GM04504 (cell line): ENCODE data around the gene DAZ4.
"Not testable (repeated sequence)": the region's sequence is repeated elsewhere in the genome, so short reads cannot be mapped to it uniquely, and the experiment has no call there.

Experiments used
- DNase-seq: peaks from one replicate; pipeline ENCODE4 v3.0.0-alpha.2; 2012; ENCODE audit warnings: low read depth

Gene DAZ4, protein sequence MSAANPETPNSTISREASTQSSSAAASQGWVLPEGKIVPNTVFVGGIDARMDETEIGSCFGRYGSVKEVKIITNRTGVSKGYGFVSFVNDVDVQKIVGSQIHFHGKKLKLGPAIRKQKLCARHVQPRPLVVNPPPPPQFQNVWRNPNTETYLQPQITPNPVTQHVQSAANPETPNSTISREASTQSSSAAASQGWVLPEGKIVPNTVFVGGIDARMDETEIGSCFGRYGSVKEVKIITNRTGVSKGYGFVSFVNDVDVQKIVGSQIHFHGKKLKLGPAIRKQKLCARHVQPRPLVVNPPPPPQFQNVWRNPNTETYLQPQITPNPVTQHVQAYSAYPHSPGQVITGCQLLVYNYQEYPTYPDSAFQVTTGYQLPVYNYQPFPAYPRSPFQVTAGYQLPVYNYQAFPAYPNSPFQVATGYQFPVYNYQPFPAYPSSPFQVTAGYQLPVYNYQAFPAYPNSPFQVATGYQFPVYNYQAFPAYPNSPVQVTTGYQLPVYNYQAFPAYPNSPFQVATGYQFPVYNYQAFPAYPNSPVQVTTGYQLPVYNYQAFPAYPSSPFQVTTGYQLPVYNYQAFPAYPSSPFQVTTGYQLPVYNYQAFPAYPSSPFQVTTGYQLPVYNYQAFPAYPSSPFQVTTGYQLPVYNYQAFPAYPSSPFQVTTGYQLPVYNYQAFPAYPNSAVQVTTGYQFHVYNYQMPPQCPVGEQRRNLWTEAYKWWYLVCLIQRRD

GRCh38 chrY:24833619-24834018, at the start of gene DAZ4:
DAZ4 (plus strand) TSS chrY:24833919; CDS start chrY:24834127, 208 bp downstream.
- not testable (repeated sequence) for DNase-seq

DNA sequence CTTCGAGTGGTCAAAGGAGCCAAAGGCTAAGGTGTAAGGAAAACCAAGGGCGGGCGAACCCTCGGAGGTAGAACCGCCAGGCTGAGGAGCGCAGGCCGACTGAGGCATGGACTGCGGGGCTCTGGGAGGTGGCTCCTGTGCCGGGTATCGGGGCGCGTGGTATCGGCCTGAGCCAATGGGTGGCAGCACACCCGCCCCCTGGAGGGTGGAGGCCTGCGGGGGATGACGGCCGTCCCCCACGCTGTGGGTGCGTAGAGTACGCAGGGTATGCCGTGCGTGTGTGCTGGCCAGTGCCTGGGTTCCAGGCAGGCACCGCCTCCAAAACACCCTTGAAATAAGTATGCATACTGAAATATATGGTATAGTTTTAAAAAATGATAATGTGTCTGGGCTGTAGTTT, 20.4 kb upstream of the DAZ4 start, which contains the start of gene DAZ3:
DAZ3 (minus strand) TSS at position 101 of the 400 bp plus-strand sequence. CDS start 208 bp downstream, outside the sequence.
- not testable (repeated sequence) for DNase-seq

DNA sequence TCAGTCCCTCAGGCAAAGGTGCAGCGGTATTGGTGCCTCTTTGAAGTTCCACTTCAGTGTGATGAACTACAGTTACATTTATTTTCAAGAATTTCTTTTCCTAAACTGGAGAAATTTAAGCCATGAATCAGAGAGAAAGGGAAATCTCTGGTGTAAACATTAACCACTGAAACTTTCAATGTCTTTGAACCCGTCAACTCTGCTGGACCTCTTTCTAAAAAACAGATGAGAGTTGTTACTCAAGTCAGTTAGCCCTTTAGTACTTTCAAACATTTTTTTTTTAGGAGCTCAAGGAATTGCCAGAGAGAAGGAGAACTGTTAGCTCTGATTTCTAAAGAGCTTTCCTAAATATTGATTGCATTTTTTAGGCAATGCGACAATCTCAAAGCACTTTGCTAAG, 11.9 kb upstream of the DAZ4 start:
- DNase-seq = not testable (repeated sequence)

DNA sequence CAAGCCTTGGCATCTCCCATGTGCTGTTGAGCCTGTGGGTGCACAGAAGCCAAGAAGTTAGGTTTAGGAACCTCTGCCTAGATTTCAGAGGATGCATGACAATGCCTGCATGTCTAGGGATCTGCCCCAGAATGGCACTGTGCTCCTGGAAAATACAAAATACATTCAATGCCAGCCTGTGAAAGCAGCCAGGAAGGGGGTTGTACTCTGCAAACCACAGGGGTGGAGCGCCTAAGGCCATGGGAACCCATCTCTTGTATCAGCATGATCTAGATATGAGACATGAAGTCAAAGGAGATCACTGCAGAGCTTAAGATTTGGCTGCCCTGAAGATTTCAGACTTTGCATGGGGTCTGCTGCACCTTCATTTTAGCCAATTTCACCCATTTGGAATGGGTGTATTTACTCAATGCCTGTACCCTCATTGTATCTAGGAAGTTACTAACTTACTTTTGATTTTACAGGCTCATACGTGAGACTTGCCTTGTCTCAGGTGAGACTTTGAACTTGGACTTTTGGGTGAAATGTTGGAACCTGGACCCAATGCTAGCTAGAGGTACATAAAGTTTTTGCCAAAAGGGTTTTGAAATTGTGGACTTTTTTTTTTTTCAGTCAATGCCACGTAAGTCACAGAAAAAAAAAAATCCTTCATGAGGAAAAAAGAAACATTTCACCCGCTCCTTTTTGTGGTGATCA, 9.4 kb upstream of the DAZ4 start:
- DNase-seq = not testable (repeated sequence)

DNA sequence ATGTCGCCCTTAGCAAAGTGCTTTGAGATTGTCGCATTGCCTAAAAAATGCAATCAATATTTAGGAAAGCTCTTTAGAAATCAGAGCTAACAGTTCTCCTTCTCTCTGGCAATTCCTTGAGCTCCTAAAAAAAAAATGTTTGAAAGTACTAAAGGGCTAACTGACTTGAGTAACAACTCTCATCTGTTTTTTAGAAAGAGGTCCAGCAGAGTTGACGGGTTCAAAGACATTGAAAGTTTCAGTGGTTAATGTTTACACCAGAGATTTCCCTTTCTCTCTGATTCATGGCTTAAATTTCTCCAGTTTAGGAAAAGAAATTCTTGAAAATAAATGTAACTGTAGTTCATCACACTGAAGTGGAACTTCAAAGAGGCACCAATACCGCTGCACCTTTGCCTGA, 8.7 kb upstream of the DAZ4 start:
- not testable (repeated sequence) for DNase-seq
